ENCODE results near the gene HOMER3. TPM values are rescaled to one million over a fixed set of nuclear protein-coding genes. Genes with fewer than 3 reads are reported as not detected.

Gene HOMER3
- total RNA-seq, 2 experiments from 2014 or later = 0.67 to 1.1 TPM

DNA sequence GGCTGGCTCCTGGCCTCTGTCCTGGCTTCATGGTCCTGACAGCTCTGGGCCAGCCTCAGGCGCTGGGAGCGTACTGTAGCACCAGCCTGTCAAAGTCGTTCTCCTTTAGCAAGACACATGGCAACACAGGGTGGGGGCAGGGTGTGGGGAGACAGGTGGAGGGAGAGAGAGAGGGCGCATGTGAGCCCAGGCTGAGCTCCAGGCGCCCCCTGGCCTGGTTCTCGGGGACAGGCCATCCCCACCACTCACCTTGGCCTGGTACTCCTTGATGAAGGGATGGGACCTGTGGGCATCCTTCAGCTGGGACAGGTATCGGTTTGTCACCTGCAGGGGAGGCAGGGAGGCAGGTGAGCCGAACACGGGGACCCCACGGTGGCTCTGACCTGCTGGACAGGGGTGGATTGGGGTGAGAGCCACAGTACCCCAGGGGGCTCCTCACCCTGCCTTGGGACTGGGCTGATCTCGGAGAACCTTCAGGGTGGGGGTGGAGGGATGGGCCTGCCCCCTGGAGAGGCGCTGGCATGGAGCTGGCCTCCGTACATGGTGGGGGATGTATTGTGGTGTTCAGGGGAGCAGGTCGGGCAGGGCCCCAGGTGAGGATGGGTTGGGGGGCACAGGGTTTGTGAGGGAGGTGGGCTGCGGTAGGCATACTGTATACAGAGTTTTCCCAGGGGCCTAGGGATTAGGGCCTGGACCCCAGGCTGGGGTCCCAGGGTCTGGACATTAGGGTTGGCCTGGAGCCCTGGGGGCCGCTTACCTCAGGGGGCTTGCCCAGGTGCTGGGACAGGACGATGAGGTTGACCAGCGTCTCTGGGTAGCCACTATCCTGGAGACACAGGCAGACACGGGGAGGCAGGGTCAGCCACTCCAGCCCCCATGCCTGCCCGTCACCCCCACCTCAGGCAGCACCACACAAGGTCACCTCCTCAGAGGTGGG is 41.1 kb downstream of the HOMER3 start:
- Mint-ChIP-seq H3K4me3 (no peak overlapping the region), H3K27me3 (peaks cover 19% of the 10 kb centered on the region), H3K4me1 (peaks cover 6% of the 10 kb centered on the region), H3K9me3 (no peaks in the 10 kb centered on the region), H3K36me3 (peaks cover 6% of the 10 kb centered on the region), H3K27ac (no peak overlapping the region)
- POLR2A ChIA-PET = no interaction called here
- DNase-seq (no peak), ATAC-seq (ENCODE audit: low read depth) (no peak)

DNA sequence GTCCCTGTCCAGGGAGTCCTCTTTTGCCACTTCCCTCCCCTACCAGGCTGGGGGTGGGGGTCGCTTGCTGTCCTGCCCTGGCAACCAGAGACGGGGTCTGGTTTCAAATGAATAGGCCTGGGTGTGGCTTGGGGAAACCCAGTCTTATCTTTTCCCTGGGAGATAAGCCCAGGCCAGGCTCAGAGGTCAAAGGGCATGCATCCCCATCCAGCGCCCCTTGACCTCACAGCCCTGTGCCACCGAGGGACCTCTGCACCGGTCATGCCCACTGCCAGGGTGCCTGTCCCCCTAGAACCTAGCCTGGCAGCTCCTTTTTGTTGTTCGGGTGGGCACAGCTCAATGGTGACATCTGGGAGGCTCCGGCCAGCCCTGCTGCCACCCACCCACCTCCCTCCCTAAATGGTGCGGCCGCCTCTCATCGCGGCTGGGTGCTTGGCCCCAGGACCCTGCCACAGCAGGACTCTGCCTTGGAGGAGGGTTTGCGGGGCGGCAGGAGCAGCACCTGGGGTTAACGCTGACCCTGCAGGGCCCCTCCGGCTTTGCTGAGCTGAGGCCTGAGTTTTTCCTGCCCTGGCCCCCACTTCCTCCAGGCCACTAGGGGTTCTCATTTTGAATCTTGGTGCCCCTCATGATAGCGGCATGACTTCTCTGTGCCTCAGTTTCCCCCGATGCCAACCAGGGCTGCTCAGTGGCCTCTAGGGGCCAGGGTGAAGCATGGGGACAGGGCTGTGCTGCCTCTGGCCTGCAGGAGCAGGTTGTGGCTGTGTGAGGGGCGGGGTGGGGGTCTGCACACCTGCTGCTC is 42.2 kb downstream of the HOMER3 start:
- H3K4me3 Mint-ChIP-seq = no peak overlapping the region
- H3K27ac Mint-ChIP-seq = no peak overlapping the region
- no peaks in the 10 kb centered on the region for H3K9me3 Mint-ChIP-seq
- DNase-seq (no peak), ATAC-seq (ENCODE audit: low read depth) (no peak)
- peaks cover 24% of the 10 kb centered on the region for H3K27me3 Mint-ChIP-seq
- H3K4me1 Mint-ChIP-seq = peaks cover 6% of the 10 kb centered on the region
- POLR2A ChIA-PET = interaction anchor here (0.6 kb wide), 1 partner anchor 13 kb away, joined by 6 read pairs; no protein-coding TSS in a partner anchor
- H3K36me3 Mint-ChIP-seq = peaks cover 6% of the 10 kb centered on the region

DNA sequence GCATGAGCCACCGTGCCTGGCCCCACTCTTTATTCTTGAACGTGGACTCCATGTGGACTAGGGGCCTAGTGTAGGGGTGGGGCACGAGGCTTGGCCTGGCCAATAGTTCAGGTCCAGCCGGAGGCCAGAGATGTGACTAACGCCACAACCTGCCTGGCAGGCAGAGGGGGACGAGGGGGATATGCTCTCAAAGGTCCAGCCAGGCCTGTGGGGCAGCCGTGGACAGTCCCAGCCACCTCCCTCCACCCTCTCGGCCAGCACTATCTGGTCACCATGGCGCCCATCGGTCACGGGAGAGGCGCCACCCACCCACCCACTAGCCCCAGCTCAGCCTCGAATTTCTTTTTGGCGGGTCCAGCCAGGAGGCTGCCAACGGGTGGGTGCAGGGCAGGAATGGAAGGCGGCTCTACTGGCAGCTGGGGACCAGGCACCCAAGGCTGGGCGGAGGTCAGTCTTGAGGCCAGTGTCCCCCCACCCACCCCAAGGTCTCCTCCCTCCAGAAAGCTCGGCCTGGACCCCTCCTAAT is 42.9 kb downstream of the HOMER3 start:
- no peak overlapping the region for H3K27ac Mint-ChIP-seq
- DNase-seq (no peak), ATAC-seq (ENCODE audit: low read depth) (no peak)
- POLR2A ChIA-PET = interaction anchor here (0.6 kb wide), 1 partner anchor 14 kb away, joined by 6 read pairs; no protein-coding TSS in a partner anchor
- peaks cover 6% of the 10 kb centered on the region for H3K36me3 Mint-ChIP-seq
- H3K9me3 Mint-ChIP-seq = no peaks in the 10 kb centered on the region
- no peak overlapping the region for H3K4me3 Mint-ChIP-seq
- H3K4me1 Mint-ChIP-seq = peaks cover 6% of the 10 kb centered on the region
- H3K27me3 Mint-ChIP-seq = peaks cover 30% of the 10 kb centered on the region

DNA sequence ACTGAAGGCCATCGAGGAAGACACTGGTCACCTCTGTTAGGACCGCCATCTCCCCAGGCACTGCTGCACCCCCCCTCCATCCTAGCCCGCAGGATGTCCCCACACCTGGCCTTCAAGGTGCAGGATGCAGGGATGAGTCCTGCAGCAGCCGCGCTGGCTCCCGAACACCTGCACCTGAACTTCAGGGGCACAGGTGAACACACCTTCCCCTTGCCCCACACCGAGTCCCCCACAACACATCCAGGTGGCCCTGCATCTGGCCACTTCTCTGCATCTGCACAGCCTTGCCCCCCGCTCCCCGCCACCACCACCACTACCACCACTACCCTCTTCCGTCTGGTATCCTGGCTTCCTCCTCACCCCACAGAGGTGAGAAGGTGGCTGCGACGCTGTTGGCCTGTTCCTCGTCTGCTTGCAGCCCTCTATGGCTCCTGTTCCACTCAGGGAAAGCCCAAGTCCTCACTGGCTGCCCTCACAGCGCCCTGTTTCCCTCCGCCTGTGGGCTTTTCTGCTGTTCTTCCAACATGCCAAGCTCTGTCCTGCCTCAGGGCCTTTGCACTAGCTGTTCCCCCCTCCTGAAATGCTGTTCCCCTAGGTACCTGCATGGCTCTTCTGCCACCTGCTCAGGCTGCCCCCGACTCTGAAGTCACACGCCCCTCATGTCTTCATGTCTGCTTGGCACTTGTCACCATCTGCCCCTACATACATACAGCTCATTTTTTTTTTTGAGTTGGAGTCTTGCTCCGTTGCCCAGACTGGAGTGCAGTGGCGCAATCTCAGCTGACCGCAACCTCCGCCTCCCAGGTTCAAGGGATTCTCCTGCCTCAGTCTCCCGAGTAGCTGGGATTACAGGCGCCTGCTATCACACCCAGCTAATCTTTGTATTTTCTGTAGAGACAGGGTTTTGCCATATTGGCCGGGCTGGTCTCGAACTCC is 43.7 kb downstream of the HOMER3 start:
- H3K27me3 Mint-ChIP-seq = peaks cover 36% of the 10 kb centered on the region
- no peaks in the 10 kb centered on the region for H3K9me3 Mint-ChIP-seq
- H3K36me3 Mint-ChIP-seq = peaks cover 6% of the 10 kb centered on the region
- H3K27ac Mint-ChIP-seq = no peak overlapping the region
- DNase-seq = no peak
- no peak for ATAC-seq (ENCODE audit: low read depth)
- POLR2A ChIA-PET = no interaction called here
- peak overlapping the region; percentile 7 for H3K4me3 Mint-ChIP-seq
- H3K4me1 Mint-ChIP-seq = peaks cover 6% of the 10 kb centered on the region

DNA sequence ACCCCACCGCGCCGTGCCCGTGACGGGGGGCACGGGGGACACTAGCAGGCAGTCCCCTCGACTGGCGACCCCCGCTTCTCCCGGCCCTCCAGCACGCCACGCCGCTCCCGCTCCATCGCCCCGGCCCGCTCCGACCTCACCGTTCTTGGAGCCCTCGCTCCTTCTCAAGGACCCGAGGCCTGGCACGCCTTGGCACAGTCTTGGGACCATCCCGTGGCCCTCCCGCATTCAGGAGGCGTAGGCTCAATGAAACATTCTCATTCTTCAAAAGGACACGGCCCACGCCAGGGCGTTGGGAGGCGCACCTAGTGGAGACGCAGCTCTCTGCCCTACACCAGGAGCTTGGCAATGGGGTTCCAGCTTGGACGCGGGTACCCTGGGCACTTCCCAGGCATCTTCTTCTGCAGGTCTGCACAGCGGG is 44.6 kb downstream of the HOMER3 start:
- H3K9me3 Mint-ChIP-seq = no peaks in the 10 kb centered on the region
- peaks cover 6% of the 10 kb centered on the region for H3K4me1 Mint-ChIP-seq
- no peak for ATAC-seq (ENCODE audit: low read depth)
- DNase-seq = no peak
- peaks cover 3% of the 10 kb centered on the region for H3K36me3 Mint-ChIP-seq
- H3K27me3 Mint-ChIP-seq = peaks cover 37% of the 10 kb centered on the region
- POLR2A ChIA-PET = no interaction called here
- H3K27ac Mint-ChIP-seq = no peak overlapping the region
- peak overlapping the region; percentile 74 for H3K4me3 Mint-ChIP-seq

DNA sequence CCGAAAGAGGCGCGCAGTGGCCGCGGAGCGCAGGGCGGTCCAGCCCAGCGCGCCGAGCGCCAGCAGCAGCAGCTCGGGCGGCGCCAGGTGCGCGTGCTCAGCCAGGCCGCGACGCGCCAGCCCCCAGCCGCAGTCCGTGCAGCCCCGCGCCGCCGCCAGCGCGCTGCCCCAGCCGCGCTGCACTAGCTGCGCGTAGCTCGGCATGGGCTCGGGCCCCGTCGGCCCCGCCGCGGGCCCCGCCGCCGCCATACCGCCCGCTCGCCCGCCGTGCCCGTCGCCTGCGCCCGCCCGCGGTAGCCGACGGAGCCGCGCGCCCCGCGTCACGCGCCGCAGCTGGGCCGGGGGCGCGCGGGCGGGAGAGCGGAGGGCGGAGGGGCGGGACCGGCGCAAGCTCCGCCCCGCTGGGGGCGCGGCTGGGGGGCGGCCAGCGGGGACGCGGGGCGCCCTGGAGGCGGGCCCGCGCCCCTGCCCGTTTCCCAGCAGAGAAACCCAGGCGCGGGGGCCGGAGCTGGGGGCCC is 45.1 kb downstream of the HOMER3 start, which contains the start of gene CERS1:
Gene CERS1 (minus strand): TSS at position 335 of the 518 bp plus-strand sequence. CDS start 86 bp downstream, at position 249.
- no peak within 1 kb of the TSS for H3K27ac Mint-ChIP-seq

DNA sequence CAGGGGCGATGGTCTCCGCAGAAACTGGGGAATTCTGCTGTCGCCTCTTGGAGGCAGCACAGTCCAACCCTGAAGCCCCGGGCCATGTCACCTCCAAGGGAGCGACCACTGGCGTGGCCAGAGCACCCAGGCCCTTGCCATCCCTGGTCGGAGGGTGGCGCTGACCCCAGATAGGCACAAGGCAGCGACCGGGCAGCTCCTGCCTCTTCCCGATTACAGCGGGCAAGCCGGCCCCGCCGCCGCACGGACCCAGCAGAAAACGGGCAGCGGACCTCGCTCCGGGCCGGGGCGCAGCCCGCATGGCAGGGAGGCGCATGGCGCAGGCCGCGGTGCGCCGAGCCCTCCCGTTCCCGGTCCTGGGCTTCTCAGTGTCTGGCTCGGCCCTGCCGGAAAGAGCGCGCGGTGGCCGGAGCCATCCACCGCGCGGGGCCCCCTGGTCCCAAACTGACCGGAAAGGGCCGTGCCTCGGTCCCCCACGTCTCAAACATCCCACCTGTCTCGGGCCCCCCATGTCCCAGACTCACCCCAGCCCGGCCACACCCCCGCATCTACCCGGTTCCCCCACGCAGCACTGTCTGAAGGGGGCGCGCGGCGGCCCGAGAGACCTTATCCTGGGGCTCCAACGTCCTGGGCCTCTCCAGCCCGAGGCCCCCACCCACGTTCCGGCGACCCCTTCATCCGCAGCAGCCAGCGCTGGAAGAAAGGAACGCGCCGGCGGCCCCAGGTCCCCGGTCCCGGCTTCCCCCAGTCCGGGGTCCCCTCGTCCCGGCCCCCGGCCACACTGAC is 45.8 kb downstream of the HOMER3 start:
- POLR2A ChIA-PET = no interaction called here

More for the DNA sequence above, 45.1 kb downstream of the HOMER3 start, which contains the start of gene CERS1:
- peak within 1 kb of the TSS; percentile 74 for H3K4me3 Mint-ChIP-seq
- ATAC-seq (ENCODE audit: low read depth) = no peak
- POLR2A ChIA-PET = no interaction called here
- DNase-seq = no peak
- peaks cover 6% of the 10 kb centered on the region for H3K4me1 Mint-ChIP-seq
- peaks cover 2% of the 10 kb centered on the region for H3K36me3 Mint-ChIP-seq
- H3K27me3 Mint-ChIP-seq = peaks cover 37% of the 10 kb centered on the region
- no peaks in the 10 kb centered on the region for H3K9me3 Mint-ChIP-seq

DNA sequence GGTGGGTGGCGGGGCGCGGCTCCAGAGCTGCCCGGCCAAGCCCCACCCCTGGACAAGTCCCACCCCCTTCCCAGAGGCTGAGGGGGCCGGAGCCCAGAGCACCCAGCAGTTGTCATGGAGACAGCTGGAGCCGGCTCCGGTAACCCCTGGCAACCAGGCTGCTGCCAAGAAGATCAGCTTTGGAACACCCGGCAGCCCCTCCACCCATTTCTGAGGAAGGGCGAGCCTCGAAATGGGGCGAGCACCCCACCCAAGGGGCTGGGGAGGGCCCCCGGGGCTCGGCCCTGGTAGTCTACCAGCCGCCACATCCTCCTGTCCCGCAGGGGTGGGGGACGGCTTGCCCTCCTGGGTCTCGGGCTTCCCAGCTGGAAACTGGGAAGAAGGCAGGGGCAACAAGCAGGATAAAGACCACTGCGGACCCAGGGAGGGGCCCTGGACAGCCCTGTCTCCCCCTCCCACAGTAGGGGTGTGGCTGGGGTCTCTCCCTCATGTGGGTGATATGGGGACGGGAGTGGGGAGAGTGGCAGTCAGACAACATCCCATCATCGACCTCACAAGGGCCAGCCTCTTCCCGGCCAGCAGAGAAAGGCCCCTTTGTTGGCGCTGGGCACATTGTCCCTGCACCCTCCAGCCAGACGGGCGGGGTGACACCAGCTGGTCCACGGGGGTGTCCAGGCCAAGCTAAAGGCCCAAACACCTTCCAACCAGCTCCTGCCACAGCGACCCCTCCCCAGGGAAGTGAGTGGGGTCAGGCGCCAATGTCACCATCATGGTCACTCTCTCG is 46.6 kb downstream of the HOMER3 start:
- no peak overlapping the region for H3K27ac Mint-ChIP-seq
- H3K36me3 Mint-ChIP-seq = peaks cover 2% of the 10 kb centered on the region
- no peak for DNase-seq
- no peak overlapping the region for H3K4me3 Mint-ChIP-seq
- peaks cover 6% of the 10 kb centered on the region for H3K4me1 Mint-ChIP-seq
- H3K9me3 Mint-ChIP-seq = no peaks in the 10 kb centered on the region
- peaks cover 37% of the 10 kb centered on the region for H3K27me3 Mint-ChIP-seq
- no peak for ATAC-seq (ENCODE audit: low read depth)
- POLR2A ChIA-PET = no interaction called here

More for the DNA sequence above, 45.8 kb downstream of the HOMER3 start:
- peaks cover 2% of the 10 kb centered on the region for H3K36me3 Mint-ChIP-seq
- DNase-seq = no peak
- H3K27ac Mint-ChIP-seq = no peak overlapping the region
- H3K4me3 Mint-ChIP-seq = peak overlapping the region; percentile 35
- peaks cover 37% of the 10 kb centered on the region for H3K27me3 Mint-ChIP-seq
- ATAC-seq (ENCODE audit: low read depth) = no peak
- H3K9me3 Mint-ChIP-seq = no peaks in the 10 kb centered on the region
- H3K4me1 Mint-ChIP-seq = peaks cover 6% of the 10 kb centered on the region

DNA sequence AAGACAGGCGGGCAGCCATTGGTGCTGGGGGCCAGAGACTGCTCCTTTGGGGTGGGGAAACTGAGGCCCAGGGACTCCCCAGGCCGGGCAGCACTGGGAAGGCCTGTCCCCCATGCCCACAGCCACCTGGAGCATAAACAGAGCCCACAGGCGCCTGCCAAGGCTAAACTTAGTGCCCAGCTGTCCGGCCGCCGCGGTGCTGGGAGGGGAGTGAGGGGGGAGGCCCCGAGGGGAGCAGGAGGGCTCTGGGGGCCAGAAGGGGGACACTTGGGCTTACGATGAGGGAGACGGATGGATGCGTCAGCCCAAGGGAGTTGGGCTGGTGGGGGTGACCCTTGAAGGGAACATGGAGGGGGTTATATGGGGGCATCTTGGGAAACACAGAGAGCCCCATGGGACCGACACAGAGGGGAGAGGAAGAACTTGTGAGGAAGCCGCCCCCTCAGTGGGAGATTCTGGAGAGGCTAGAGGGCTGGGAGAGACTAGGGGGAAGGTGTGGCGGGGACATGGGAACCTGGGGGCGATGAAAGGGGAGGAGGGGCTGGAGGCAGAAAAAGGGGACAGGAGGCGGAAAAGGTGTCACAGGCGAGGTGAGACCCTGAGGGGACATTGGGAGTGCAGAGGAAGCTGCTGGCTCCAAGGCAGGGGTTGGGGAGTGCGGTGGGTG is 47.3 kb downstream of the HOMER3 start:
- ATAC-seq (ENCODE audit: low read depth) = no peak
- Mint-ChIP-seq H3K4me3 (no peak overlapping the region), H3K27me3 (peaks cover 37% of the 10 kb centered on the region), H3K9me3 (no peaks in the 10 kb centered on the region), H3K27ac (no peak overlapping the region), H3K36me3 (peaks cover 2% of the 10 kb centered on the region), H3K4me1 (peaks cover 6% of the 10 kb centered on the region)
- no peak for DNase-seq
- POLR2A ChIA-PET = no interaction called here

DNA sequence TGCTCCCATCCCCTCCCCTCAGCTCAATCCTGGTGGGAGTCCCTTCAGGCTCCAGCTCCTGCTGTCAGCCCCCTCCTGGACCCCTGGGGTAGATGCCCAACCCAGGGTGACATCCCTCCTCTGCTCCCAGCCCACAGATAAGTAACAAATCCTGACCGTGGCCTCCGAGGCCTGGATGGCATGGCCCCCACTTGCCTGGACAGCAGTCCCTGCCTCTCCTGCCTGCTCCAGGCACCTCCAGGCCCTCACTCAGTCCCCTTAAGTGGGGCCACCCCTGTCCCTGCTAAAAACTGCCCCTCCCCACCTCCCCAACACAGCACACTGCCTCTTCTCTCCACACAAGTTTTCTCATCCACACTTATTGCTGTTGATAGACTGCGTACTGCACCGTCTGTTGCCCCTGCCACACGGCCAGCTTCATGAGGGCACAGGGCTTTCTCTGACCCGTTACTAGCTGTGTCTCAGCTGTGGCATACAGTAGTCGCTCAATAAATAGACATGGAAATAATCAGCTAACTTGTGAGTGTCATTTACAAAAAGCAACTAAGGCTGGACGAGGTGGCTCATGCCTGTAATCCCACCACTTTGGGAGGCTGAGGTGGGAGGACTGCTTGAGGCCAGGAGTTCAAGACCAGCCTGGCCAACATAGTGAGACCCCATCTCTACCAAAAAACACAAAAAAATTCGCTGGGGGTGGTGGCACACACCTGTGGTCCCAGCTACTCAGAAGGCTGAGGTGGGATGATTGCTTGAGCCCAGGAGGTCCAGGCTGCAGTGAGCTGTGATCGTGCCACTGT is 50.9 kb downstream of the HOMER3 start:
- Mint-ChIP-seq H3K27me3 (peaks cover 18% of the 10 kb centered on the region), H3K9me3 (no peaks in the 10 kb centered on the region), H3K4me3 (no peak overlapping the region), H3K36me3 (no peaks in the 10 kb centered on the region), H3K4me1 (no peaks in the 10 kb centered on the region), H3K27ac (no peak overlapping the region)
- DNase-seq (no peak), ATAC-seq (ENCODE audit: low read depth) (no peak)
- POLR2A ChIA-PET = interaction anchor here (0.5 to 1.0 kb wide), 2 partner anchors 56 to 338 kb away, joined by 3 to 8 read pairs; no protein-coding TSS in a partner anchor

All from activated naive CD8-positive, alpha-beta T cell treated with anti-CD3 and anti-CD28 coated beads, Interleukin-2, amount 10 ng/mL, durations not matched to agents 7 days and 5 days (primary cell).